Activated CD8-positive, alpha-beta memory T cell treated with anti-CD3 and anti-CD28 coated beads for 48 hours (primary cell): ENCODE data around the gene VDR.

Source experiments
- DNase-seq, 3 experiments: peaks; one replicate each; pipeline ENCODE4 v3.0.0-alpha.2; 2020; ENCODE audit warnings: low read depth in 2 of 3, low spot score in 2 of 3

Gene VDR

DNA sequence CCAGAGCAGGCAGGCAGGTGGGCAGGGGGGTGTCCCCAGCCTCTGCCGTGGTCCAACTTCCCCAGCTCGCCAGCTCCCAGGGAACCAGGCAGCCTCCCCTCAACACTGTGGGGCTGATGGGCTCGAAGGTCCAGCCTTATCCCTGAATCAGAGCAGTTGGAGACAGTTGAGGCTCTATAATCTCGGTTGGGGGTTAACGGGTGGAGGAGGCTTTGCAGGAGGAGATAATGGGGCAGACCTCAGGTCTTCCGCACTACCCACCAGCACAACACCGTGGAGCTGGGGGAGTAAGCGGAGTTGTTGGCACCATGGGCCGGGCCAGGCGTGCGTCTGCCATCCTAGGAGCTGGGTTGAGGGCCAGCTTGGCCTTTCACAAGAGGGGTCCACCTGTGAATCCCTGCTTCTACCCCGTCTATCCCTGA lies 71.2 kb downstream of the VDR start:
- DNase-seq: no peak

DNA sequence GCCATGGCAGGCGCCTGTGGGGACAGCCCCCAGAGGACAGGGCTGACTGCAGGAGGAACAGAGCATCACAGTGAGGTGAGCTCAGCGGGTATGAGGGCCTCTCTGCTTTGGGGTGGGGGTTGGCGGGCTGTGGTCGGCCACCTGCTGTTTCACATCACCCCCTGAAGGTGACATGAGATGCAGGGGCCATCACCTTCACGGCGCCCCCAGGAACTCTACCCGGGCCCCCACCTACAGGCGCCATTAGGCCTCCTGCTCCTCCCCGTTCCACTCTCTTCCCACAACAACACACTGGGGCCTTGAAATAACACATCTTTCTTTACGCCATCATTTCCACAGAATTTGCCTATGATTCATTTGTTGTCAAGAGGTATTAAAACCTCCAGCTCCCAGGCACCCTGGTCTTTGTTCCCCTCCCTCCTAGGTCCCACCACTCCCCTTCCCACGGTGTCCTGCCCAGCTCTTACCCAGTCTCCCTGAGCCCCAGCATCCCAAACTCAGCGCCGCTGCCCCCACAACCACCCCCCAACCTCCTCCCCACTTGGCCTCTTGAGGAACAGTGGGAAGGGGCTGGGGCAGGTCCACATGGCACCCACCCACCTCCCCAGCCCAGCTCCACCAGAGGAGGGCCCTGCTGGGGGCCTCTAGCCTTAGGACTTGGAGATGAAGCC lies 72.4 kb downstream of the VDR start:
- peak; percentile 58 to 68 (median 60) for DNase-seq

DNA sequence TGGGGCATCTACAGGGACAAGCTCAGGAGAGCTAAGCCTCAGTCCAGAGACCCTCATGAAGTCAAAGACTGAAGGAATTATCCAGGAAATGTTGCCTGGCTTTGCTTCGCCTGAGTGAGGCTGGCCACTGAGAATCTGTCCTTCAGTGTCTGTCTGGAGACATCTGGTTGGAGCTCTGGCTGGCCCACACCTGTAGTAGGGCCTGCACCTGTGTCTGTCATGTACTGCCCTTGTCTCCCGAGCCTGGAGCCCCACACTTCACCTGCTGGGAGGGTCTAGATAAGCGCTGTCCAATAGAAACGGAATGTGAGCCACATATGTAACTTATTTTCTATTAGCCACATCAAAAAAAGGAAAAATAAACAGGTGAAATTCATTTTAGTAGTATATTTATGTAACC lies 75.2 kb downstream of the VDR start:
- no peak for DNase-seq

DNA sequence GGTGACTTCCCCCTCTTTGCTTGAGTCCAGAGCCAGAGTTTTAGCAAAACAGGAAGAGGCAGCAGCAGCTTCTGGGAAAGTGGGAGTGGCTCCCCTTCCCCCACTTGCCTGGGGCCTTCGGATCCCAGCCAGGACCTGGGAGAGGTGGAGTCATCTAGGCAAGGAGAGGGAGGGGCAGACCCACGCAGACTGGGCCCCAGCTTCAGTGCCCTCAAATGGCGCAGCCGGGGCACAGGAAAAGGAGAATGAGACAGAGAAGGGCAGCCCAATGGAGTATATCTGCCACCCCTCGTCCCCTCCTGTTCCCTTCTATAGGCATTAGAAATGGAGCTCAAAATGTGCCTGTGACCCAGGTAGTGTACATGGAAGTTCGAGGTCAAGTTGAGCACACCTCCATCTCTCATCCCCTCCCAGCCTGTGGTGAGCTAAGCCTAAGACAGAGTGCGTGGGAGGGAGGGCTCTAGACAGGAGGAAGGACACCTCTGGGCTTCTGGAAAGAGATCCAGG lies 75.8 kb downstream of the VDR start:
- DNase-seq: no peak

DNA sequence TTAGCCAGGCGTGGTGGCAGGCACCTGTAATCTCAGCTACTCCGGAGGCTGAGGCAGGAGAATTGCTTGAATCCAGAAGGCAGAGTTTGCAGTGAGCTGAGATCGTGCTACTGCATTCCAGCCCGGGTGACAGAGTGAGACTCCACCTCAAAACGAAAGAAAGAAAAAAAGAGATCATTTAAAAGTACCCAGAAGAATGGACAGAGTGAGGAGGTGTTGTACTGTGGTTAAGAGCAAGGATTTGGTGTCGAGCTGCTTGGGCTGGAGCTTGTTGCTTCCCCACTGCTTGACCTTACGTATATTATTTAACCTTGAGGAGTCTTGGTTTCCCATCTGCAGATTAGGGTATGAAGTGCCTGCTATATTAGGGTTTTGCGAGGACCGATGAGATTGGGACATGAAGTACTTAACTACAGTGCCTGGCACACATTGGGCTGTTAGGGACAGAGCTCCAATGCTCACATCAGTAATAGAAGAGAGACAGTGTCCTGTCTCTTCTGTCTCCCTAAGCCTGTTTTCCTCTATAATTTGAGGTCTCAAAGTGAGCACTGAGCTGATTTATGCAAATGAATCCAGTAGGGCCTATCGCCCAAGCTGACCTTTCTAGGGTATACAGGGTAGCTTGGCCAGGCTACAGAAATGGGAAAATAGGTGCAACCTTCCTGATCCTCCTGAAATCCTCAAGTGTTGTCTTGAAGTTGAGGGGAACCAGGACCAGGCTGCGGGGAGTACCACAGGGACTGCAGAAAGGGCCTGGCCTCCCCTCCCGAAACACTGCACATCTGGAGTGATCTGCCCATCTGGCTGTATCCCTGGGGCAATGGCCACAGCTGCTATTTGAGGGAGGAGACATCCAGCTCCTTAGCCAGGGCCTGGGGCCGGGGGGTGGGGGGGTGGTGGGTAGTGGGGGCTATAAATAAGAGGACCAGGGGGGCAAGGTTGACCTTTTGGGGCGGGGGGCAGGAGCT lies 76.5 kb downstream of the VDR start:
- DNase-seq: no peak

DNA sequence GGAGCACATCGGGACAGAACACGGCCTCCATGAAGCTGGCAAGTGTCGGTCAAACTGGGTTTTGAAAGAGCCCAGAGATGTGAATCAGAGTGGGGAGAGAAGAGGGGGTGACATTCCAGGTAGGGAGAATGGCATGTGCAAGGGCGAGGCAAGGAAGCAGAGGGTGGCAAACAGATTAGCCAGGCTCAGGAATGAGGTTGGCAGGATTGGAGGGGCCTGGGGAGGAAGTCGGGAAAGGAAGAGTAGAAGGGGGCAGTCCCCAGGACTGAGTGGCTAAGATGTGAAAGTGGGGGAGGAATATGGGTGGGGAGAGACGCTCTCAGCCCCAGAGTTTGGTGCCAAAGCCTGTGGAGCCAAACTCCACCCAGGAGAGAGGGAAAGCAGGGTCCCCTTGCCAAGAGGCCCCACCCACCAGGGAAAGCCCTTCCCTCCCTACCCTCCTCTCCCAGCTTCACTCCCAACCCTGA lies 79.6 kb downstream of the VDR start:
- no peak for DNase-seq

DNA sequence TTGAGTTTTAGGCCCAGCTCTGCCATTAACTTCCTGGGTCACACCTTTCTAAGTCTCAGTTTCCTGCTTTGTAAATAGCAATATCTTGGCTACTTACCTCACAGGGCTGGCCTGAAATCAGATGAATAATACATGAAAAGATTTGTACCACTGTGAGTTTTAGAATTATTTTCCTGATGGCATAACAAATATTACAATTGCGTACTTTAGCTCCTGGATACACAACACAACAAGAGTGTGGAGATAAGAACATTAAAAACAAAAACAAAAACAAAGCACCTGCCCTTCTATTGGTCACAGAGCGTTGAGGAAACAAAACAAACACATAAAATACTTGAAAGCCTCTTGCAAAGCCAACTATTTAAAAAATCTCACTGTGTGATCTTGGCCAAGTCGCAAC lies 80.2 kb downstream of the VDR start:
- DNase-seq: no peak

DNA sequence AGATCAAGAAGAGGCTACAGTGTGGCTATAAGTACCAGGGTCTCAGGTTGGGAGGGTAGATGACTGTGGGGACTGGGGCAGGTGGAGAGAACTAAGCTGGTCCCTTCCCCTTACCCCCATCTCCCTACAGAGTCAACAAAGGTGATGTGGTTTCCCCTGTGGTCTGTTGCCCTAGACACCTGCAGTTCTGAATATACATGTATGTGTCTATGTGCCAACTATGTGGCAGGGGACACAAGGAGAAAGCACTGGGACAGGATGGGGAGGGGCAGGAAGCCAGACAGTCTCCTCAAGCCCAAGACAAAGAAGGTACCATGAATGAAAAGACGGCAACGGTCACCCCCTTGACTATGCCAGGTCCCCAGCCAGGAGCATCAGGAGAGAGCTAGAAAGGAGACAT lies 80.6 kb downstream of the VDR start:
- no peak for DNase-seq

DNA sequence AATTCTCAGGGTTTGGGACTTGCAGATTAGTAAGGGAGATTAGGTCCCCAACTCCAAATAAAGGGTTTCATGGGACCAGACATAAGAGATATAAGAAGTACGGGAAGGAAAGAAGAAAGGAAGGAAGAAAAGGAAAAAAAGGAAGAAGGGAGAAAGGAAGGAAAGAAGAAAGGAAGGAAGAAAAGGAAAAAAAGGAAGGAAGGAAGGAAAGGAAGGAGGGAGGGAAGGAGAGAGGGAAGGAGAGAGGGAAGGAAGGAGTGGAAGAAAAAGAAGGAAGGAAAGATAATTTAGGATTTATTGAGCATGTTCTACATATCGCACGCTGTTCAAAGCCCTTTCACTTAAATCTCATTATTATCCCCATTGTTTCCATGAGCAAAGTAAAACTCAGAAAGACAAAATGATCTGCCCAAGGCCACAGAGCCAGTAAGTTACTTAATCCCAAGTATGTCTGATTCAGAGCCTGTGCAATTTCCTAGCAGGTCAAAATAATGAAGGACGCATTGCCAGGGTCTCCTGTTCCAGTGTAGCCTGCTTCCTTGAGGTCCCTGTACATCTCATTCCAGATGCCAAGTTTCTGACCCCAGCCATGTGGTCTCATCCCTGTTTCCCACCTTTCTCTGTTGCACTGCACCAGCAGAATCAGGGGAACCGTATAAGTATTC lies 81.2 kb downstream of the VDR start:
- no peak for DNase-seq

DNA sequence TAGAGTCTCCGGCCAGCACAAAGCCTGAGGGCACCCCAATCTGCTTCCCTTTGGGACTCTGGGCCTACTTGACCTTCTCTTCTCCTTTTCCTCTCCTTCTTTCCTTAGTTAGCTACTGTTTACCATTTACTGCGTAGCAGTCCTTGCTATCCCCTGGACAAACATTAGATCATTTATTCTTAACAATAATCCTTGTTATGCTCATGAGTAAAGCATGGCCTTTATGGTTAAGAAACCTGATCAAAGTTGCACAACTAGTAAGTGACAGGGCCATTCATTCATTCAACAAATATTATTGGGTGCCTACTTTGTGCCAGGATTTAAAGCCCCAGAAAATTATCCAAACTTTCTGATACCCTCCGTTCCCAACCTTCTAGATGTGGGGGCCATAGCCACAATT lies 81.9 kb downstream of the VDR start:
- DNase-seq: no peak

DNA sequence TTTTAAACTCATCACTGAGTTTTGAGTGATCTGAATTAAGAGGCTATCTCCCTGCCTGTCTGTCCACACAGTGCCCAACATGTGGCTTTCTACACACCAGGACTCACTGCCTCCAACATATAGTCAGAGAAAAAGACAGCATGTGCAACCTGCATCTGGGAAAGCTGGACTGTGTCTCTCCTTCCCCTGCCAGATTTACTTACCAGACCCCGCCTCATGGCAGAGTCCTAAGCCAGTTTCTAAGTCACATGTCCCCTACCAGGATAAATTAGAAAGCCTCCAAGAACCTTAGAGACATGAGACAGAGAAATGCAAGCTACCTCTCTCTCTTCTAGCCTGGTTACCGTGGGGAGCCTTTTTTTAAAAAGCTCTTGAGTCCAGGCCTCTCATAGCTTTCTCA lies 82.4 kb downstream of the VDR start:
- no peak for DNase-seq

DNA sequence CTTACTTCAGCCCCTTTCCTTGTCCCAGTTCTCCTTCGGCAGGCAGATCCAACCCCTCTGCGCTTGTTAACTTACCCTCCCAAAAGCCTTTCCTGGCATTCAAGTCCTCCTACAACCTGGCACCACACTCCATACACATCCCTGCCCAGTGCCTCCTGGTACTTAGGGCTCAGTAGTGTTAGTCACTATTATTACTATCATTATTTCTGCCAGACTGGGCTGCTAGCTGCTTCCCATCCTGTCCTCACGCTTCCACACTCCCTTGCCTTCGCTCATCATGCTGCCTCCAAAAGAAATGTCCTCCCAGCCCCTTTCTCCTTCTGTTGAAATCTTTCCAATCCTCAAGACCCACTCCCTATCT lies 83.5 kb downstream of the VDR start:
- DNase-seq: no peak

DNA sequence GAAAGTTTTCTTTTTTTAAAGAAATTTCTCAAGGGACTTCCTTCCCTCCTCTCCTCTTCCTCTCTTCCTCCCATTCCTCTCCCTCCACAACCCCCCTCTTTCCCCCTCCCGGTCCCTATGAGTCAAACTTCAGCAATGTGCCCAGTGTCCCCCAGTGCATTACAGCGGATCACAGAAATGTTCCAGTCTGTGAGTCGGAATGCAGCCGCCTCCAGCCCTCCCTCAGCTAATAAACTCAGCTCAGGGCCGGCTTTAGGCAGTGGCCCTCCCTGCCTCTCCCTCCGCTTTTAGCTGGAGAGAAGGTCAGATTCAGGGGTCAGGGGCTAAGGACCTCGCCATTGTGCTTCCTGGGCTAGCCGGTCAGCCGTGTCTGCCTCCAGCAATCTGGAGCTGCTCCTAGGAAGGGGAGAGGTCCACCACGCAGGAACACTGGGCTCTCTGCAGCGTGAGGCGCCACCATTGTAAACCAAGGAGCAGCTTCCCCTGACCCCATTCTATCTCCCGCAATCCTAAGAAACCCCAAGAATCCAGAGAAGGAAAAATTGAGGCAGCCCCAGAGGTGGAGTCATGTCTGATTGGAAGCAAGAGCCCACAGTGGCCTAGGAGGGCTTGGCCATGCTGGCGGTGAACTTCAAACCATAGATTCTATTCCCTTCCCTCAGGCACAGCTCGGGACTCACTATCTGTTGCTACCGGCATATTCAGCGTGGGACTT lies 84.0 kb downstream of the VDR start:
- no peak for DNase-seq

DNA sequence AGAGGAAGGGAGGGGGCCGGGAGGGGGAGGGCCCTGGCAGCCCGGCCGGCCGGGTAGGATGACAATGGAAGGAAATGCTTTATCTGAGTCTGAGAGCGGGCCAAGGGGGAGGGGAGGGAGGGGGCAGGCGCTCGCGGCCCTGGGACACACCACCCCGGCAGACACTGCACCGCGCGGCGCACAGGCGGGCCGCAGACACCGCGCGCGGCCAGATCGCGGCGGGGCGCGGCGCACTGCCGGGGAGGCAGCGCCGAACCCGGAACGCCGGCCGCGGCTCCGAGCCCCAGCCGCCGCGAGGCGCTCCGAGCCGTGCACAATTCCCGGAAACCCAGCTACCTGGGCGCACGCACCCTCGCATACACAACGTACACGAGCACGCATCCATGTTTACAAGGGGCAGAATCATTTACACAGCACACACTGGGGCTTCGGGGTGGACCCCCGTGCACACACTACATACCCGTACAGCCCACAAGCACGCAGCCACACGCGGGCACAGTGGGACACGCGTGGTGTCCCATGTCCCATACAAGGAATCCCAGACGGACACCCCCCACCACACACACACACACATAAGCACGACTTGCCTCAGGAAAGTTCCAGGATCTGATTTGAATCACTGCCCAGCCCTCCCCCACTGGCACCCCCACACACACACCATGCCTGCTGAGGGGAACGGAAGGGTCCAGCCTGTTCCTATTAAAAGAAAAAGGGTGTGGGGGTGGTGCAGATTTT lies 84.7 kb downstream of the VDR start, which contains the start of gene HDAC7:
HDAC7 (minus strand) TSS at position 8 of the 735 bp plus-strand sequence. CDS start 118 bp downstream, outside the sequence.
- DNase-seq: peak in 1 of 3 experiments; percentile 58

DNA sequence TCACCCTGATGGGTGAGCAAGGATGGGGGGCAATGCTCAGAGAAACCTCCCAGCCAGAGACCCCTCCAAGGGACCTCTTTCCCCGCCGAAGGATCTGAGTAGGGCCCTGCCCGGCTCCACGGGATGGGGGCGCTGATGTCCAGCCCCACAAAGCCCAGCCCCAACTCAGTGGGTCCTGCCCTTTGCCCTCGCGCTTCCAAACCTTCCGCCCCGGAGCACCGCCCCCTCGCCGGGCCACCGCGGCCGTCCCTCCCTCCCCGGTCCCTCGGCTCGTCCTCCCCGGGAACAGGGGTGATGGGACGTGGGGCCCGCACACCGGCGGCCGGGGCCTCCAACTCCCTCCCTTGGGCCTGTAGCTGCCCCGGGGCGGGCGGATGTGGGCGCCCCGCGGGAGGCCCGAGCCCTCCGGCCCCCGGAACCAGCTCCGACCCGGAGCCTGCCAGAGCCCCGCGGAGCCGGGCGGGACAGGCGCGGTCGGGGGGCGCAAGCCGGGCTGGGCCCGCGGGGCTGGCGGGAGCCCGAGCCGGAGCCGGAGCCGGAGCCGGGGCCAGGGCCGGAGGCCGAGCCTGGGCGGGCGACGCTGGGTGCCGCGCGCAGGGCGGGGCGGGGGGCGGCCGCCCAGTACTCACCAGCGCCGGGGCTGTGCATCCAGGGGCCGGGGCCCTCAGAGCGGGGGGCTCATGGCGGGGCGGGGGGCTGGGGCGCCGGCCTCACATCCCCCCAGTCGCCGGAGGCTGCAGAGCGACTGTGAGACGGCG lies 85.5 kb downstream of the VDR start:
- peak in 1 of 3 experiments; percentile 51 for DNase-seq

DNA sequence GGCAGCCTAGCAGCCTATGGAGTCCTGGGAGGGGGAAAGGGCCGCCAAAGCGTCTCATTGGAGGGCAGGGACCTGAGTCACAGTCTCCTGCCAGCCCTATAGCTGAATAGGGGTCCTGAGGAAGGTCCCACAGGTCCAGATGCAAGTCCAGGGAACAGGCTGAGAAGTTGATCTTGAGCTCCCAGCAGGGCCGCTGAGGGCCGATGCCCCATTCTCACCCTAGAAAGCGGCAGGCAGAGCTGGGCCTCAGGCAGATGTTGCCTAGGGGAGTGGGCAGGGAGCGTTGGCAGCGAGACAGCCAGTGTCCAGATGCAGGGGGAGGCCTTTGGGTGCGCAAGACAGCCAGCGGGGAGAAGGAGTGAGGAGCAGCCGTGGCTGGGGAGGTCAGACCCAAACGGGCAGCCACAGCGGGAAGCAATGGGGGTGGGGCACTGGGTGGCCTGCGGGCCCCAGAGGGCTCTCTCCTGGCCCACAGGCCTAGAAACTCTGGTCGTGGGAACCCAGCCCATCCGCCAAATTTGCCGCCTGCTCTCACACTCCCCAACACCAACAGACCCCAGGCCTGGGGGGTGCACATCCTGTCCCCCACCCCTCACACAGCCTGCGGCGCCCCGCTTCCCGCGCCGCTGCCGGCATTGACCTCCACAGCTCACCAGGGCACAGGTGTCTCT lies 86.2 kb downstream of the VDR start:
- no peak for DNase-seq

DNA sequence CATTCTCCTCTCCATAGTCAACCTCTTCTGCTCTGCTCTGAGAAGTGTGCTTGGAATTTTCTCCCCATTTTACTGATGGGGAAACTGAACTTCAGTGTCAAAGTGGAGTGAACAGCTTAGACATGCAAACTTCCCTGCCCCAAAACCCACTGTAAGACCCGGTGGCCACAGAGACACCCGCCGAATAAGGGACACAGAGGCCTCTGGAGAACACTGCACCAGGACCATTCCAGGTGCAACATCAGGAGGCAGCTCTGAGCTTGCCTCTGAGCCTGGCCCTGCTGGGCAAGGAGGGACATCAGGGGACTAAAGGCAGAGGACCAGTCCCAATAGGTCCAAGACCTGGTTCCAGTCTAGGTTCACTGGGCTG lies 86.8 kb downstream of the VDR start:
- DNase-seq: no peak

DNA sequence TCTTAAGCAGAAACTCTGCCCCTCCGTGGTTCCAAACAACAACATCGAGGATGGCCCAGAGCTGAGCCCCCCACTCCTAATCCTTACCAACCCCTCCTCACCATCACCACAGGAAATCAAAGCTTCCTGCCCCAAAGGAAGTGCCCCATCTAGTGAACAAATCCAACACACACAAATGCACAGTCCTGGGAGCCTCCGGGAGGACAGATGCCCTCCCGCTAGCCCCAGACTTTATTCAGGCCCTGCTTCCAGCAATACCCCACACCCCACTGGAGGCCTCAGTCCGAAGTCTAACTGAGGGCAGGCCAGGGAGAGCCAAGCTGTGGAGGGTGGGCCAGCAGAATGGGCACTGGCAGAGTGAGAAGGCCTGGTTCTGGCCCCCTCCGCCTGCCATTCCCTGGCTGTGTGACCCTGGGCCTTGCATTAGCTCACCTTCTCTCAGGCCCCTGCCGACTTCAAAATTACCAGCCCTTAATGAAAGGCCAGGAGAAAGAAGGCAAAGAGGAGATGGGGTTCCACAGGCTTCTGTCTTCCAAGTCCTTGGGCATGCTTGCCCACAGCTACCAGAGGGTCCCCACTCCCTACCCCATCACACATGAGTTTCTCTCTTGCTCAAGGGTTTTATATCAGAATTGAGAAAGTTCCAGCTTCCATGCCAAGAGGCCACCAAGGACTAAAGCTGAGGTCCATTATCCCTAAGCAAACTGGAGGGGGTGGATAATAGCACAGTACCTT lies 87.4 kb downstream of the VDR start:
- no peak for DNase-seq
